HepG2 (cell line): Measurements from ENCODE around the gene RBBP8NL. TPM values are rescaled to one million over a fixed set of nuclear protein-coding genes. Genes with fewer than 3 reads are reported as not detected.

Source experiments
- ATAD3A ChIP-seq: sonication (generic); formaldehyde crosslinking; IDR thresholded peaks from 2 replicates; pipeline ENCODE4 v1.4.0; 2020; ENCODE audit warnings: missing genetic modification reagents
- KMT2A ChIP-seq: sonication (generic); formaldehyde crosslinking; IDR thresholded peaks from 2 replicates; pipeline ENCODE4 v1.4.0; 2020; ENCODE audit warnings: missing genetic modification reagents
- SMAD3 ChIP-seq: sonication (generic); formaldehyde crosslinking; IDR thresholded peaks from 2 replicates; pipeline ENCODE4 v1.4.0; 2020; ENCODE audit warnings: missing genetic modification reagents
- TAF1 ChIP-seq: sonication (generic); formaldehyde crosslinking; IDR thresholded peaks from 2 replicates; pipeline ENCODE4 v1.4.0; 2020; ENCODE audit warnings: missing genetic modification reagents
- TARDBP ChIP-seq: sonication (generic); formaldehyde crosslinking; IDR thresholded peaks from 2 replicates; pipeline ENCODE4 v1.8.0; 2022; ENCODE audit warnings: mild to moderate bottlenecking, missing genetic modification reagents
- ZNF205 ChIP-seq: IDR thresholded peaks from 2 replicates; pipeline ENCODE4 v1.6.1; 2018; ENCODE audit warnings: missing biosample characterization, missing genetic modification reagents
- ZNF337 ChIP-seq: sonication (generic); formaldehyde crosslinking; IDR thresholded peaks from 2 replicates; pipeline ENCODE4 v1.5.1; 2020; ENCODE audit warnings: missing genetic modification reagents, low read depth, mild to moderate bottlenecking, borderline replicate concordance
- ZNF619 ChIP-seq: sonication (generic); formaldehyde crosslinking; IDR thresholded peaks from 2 replicates; pipeline ENCODE4 v1.4.0; 2020; ENCODE audit warnings: mild to moderate bottlenecking, missing genetic modification reagents
- polyA plus RNA-seq, 8 experiments: library from polyadenylated mRNA; depleted of rRNA in 3 of 8; stranded (reverse) in 7 of 8; unstranded in 1 of 8; fragments of >200 nt; fragmentation: Illumina TruSeq in 4 of 8; extraction: Trizol in 4 of 8; gene quantifications; 2 replicates each; pipeline versions ENCODE4 v1.2.1 to v1.2.3, GENCODE V29; 2011 to 2016; ENCODE audit warnings: low read depth in 4 of 8, missing spikeins in 1 of 8, mixed read lengths in 1 of 8; ENCODE audit not compliant: insufficient read depth in 1 of 8
- total RNA-seq, 5 experiments: library from RNA; depleted of rRNA; stranded (reverse); fragments of >200 nt; fragmentation: Illumina TruSeq; extraction: Trizol; gene quantifications; 2 replicates each; pipeline ENCODE4 v1.2.3, GENCODE V29; 2016; ENCODE audit warnings: low read depth in 1 of 5
- TF ChIP-seq, protein P1 (sequence below): sonication (generic); formaldehyde crosslinking; IDR thresholded peaks from 2 replicates; pipeline ENCODE4 v1.5.1; 2020; ENCODE audit warnings: mild to moderate bottlenecking, missing genetic modification reagents, moderate library complexity
- TF ChIP-seq, protein P2 (sequence below): sonication (generic); formaldehyde crosslinking; IDR thresholded peaks from 2 replicates; pipeline ENCODE4 v1.8.1; 2023; ENCODE audit warnings: mild to moderate bottlenecking, missing genetic modification reagents
- TF ChIP-seq, protein P3 (sequence below): sonication (generic); formaldehyde crosslinking; IDR thresholded peaks from 2 replicates; pipeline ENCODE4 v1.4.0; 2020; ENCODE audit warnings: missing genetic modification reagents, mild to moderate bottlenecking, borderline replicate concordance
- TF ChIP-seq, protein P4 (sequence below): sonication (generic); formaldehyde crosslinking; IDR thresholded peaks from 2 replicates; pipeline ENCODE4 v1.4.0; 2020; ENCODE audit warnings: mild to moderate bottlenecking, missing genetic modification reagents
- TF ChIP-seq, protein P5 (sequence below): sonication (generic); formaldehyde crosslinking; IDR thresholded peaks from 2 replicates; pipeline ENCODE4 v1.5.1; 2020; ENCODE audit warnings: mild to moderate bottlenecking, moderate library complexity, missing genetic modification reagents

RBBP8NL gene
- total and polyA plus RNA-seq, 2 of the 13 experiments (the other 11 are each of a cell fraction or from before 2014, with no cell fraction given) = 0.69 to 0.86 TPM

DNA sequence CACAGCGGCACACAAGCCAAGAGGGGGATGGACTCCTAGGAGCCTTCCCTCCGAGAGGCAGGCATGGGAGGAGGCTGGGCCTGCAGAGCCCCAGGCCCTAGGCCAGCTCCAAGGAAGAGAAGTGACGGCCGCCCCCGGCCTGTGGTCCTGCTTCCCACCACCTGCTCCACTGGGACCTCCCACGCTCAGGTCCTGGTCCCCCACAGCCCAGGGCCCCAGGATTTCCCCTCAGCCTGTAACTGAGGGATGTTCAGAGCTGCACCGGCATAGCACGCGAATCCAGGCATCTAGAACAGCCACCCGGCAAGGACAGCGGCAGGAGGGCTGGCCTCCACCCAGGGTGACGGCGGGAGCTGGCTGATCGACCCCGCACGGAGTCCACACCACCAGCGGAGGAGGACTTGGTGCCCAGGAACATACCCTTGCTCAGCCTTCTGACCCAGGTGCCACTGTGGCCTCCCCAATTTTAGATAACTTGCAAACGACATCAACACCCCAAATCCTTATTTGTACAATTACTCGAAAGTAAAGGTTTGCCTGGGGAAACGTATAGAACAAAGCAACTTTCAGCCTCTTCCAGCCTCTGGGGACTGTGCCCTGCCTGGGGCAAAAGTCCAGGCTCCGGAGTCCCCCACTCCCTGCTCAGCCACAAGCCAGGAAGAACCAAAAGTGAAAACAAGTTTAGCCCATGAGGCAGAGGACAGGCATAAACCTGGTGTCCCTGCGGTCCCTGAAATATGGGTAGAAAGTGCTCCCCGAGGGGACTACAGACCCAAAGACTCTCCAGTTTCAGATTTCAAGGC lies 45.0 kb upstream of the RBBP8NL start (continued):
- TF ChIP-seq, protein P1, sequence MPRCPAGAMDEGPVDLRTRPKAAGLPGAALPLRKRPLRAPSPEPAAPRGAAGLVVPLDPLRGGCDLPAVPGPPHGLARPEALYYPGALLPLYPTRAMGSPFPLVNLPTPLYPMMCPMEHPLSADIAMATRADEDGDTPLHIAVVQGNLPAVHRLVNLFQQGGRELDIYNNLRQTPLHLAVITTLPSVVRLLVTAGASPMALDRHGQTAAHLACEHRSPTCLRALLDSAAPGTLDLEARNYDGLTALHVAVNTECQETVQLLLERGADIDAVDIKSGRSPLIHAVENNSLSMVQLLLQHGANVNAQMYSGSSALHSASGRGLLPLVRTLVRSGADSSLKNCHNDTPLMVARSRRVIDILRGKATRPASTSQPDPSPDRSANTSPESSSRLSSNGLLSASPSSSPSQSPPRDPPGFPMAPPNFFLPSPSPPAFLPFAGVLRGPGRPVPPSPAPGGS (CRISPR knock-in tag) = peak; percentile 33; the same call in 1 of the 2 replicates
- TF ChIP-seq, protein P2, sequence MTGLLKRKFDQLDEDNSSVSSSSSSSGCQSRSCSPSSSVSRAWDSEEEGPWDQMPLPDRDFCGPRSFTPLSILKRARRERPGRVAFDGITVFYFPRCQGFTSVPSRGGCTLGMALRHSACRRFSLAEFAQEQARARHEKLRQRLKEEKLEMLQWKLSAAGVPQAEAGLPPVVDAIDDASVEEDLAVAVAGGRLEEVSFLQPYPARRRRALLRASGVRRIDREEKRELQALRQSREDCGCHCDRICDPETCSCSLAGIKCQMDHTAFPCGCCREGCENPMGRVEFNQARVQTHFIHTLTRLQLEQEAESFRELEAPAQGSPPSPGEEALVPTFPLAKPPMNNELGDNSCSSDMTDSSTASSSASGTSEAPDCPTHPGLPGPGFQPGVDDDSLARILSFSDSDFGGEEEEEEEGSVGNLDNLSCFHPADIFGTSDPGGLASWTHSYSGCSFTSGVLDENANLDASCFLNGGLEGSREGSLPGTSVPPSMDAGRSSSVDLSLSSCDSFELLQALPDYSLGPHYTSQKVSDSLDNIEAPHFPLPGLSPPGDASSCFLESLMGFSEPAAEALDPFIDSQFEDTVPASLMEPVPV = peak; percentile 67; the same call in 1 of the 2 replicates
- no peak for TF ChIP-seq ATAD3A (CRISPR knock-in tag)
- peak; percentile 58 for TF ChIP-seq ZNF205 (CRISPR knock-in tag)
- TF ChIP-seq SMAD3 (CRISPR knock-in tag) = 0 out of 2 replicates have a peak, but pooled peaks have one; percentile 16
- no peak; the same call in 1 of the 2 replicates for TF ChIP-seq KMT2A (CRISPR knock-in tag)
- no peak for TF ChIP-seq TARDBP (CRISPR knock-in tag)
- TF ChIP-seq, protein P3, sequence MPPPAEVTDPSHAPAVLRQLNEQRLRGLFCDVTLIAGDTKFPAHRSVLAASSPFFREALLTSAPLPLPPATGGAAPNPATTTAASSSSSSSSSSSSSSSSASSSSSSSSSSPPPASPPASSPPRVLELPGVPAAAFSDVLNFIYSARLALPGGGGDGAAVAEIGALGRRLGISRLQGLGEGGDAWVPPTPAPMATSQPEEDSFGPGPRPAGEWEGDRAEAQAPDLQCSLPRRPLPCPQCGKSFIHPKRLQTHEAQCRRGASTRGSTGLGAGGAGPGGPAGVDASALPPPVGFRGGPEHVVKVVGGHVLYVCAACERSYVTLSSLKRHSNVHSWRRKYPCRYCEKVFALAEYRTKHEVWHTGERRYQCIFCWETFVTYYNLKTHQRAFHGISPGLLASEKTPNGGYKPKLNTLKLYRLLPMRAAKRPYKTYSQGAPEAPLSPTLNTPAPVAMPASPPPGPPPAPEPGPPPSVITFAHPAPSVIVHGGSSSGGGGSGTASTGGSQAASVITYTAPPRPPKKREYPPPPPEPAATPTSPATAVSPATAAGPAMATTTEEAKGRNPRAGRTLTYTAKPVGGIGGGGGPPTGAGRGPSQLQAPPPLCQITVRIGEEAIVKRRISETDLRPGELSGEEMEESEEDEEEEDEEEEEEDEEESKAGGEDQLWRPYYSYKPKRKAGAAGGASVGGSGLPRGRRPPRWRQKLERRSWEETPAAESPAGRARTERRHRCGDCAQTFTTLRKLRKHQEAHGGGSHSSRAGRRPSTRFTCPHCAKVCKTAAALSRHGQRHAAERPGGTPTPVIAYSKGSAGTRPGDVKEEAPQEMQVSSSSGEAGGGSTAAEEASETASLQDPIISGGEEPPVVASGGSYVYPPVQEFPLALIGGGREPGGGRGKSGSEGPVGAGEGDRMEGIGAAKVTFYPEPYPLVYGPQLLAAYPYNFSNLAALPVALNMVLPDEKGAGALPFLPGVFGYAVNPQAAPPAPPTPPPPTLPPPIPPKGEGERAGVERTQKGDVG (CRISPR knock-in tag) = no peak
- TF ChIP-seq, protein P4, sequence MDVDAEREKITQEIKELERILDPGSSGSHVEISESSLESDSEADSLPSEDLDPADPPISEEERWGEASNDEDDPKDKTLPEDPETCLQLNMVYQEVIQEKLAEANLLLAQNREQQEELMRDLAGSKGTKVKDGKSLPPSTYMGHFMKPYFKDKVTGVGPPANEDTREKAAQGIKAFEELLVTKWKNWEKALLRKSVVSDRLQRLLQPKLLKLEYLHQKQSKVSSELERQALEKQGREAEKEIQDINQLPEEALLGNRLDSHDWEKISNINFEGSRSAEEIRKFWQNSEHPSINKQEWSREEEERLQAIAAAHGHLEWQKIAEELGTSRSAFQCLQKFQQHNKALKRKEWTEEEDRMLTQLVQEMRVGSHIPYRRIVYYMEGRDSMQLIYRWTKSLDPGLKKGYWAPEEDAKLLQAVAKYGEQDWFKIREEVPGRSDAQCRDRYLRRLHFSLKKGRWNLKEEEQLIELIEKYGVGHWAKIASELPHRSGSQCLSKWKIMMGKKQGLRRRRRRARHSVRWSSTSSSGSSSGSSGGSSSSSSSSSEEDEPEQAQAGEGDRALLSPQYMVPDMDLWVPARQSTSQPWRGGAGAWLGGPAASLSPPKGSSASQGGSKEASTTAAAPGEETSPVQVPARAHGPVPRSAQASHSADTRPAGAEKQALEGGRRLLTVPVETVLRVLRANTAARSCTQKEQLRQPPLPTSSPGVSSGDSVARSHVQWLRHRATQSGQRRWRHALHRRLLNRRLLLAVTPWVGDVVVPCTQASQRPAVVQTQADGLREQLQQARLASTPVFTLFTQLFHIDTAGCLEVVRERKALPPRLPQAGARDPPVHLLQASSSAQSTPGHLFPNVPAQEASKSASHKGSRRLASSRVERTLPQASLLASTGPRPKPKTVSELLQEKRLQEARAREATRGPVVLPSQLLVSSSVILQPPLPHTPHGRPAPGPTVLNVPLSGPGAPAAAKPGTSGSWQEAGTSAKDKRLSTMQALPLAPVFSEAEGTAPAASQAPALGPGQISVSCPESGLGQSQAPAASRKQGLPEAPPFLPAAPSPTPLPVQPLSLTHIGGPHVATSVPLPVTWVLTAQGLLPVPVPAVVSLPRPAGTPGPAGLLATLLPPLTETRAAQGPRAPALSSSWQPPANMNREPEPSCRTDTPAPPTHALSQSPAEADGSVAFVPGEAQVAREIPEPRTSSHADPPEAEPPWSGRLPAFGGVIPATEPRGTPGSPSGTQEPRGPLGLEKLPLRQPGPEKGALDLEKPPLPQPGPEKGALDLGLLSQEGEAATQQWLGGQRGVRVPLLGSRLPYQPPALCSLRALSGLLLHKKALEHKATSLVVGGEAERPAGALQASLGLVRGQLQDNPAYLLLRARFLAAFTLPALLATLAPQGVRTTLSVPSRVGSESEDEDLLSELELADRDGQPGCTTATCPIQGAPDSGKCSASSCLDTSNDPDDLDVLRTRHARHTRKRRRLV (CRISPR knock-in tag) = peak; percentile 29; the same call in 1 of the 2 replicates
- no peak for TF ChIP-seq ZNF337
- TF ChIP-seq ZNF619 (CRISPR knock-in tag) = 0 out of 2 replicates have a peak, but pooled peaks have one; percentile 51
- TF ChIP-seq TAF1 (CRISPR knock-in tag) = peak; percentile 34; the same call in 1 of the 2 replicates
- TF ChIP-seq, protein P5, sequence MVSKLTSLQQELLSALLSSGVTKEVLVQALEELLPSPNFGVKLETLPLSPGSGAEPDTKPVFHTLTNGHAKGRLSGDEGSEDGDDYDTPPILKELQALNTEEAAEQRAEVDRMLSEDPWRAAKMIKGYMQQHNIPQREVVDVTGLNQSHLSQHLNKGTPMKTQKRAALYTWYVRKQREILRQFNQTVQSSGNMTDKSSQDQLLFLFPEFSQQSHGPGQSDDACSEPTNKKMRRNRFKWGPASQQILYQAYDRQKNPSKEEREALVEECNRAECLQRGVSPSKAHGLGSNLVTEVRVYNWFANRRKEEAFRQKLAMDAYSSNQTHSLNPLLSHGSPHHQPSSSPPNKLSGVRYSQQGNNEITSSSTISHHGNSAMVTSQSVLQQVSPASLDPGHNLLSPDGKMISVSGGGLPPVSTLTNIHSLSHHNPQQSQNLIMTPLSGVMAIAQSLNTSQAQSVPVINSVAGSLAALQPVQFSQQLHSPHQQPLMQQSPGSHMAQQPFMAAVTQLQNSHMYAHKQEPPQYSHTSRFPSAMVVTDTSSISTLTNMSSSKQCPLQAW (CRISPR knock-in tag) = 0 out of 2 replicates have a peak, but pooled peaks have one; percentile 3
